Type B pancreatic cell (in vitro differentiated cells): Measurements from ENCODE around the gene POLR1E. TPM values are rescaled to one million over a fixed set of nuclear protein-coding genes. Genes with fewer than 3 reads are reported as not detected.

Source experiments
- DNase-seq: peaks from one replicate; pipeline ENCODE4 v3.0.0; 2021; ENCODE audit warnings: mixed read lengths; ENCODE audit not compliant: unreplicated experiment; ENCODE audit errors: extremely low spot score
- H3K27ac Mint-ChIP-seq: 2 replicates; pipeline ENCODE4 v1.8.0; 2021; ENCODE audit warnings: mild to moderate bottlenecking, mixed read lengths
- H3K27me3 Mint-ChIP-seq: 2 replicates; pipeline ENCODE4 v1.8.0; 2021; ENCODE audit warnings: mixed read lengths
- H3K36me3 Mint-ChIP-seq: 2 replicates; pipeline ENCODE4 v1.8.0; 2021; ENCODE audit warnings: mixed read lengths
- H3K4me1 Mint-ChIP-seq: one replicate; pipeline ENCODE4 v1.8.0; 2021; ENCODE audit warnings: mixed read lengths; ENCODE audit not compliant: unreplicated experiment
- H3K4me3 Mint-ChIP-seq: 2 replicates; pipeline ENCODE4 v1.8.0; 2021; ENCODE audit warnings: mild to moderate bottlenecking, mixed read lengths
- H3K9me3 Mint-ChIP-seq: 2 replicates; pipeline ENCODE4 v1.8.0; 2021; ENCODE audit warnings: mixed read lengths
- total RNA-seq: library from RNA; stranded (reverse); gene quantifications from 2 replicates; pipeline ENCODE4 v1.2.1, GENCODE V29; 2021; ENCODE audit warnings: low replicate concordance
- TF ChIP-seq, protein P1 (sequence below): fragments of 200-600 bp; sonication (generic); conservative IDR thresholded peaks from 2 replicates; pipeline ENCODE4 v1.5.0; 2021; ENCODE audit warnings: antibody characterized with exemption, mild to moderate bottlenecking

POLR1E gene
- total RNA-seq, 1 donor from 2014 or later = 26.9 TPM

DNA sequence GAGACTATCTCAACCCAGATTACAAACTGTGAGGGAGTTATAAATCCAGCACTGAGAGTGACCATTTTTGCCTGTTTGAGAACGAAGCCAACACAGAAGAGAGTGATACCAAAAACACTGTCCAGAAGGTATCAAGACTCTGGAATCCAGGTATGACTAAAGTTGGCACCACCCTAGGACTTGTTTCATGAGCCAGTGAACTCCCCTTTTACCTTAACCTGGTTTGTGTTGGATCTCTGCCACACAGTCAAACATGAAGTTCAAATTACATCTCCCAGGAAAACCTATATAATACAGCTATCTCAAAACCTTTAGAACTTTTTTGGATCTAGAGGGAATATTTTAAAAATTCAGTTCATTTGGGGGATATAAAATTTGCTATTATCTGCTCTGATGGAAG, 31.9 kb upstream of the POLR1E start:
- Mint-ChIP-seq H3K4me1 (peaks cover 17% of the 10 kb centered on the region), H3K27me3 (no peaks in the 10 kb centered on the region), H3K36me3 (peaks cover 30% of the 10 kb centered on the region), H3K9me3 (no peaks in the 10 kb centered on the region), H3K27ac (peak overlapping the region; percentile 55), H3K4me3 (no peak overlapping the region)
- TF ChIP-seq, protein P1, sequence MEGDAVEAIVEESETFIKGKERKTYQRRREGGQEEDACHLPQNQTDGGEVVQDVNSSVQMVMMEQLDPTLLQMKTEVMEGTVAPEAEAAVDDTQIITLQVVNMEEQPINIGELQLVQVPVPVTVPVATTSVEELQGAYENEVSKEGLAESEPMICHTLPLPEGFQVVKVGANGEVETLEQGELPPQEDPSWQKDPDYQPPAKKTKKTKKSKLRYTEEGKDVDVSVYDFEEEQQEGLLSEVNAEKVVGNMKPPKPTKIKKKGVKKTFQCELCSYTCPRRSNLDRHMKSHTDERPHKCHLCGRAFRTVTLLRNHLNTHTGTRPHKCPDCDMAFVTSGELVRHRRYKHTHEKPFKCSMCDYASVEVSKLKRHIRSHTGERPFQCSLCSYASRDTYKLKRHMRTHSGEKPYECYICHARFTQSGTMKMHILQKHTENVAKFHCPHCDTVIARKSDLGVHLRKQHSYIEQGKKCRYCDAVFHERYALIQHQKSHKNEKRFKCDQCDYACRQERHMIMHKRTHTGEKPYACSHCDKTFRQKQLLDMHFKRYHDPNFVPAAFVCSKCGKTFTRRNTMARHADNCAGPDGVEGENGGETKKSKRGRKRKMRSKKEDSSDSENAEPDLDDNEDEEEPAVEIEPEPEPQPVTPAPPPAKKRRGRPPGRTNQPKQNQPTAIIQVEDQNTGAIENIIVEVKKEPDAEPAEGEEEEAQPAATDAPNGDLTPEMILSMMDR = no peak
- DNase-seq = no peak

DNA sequence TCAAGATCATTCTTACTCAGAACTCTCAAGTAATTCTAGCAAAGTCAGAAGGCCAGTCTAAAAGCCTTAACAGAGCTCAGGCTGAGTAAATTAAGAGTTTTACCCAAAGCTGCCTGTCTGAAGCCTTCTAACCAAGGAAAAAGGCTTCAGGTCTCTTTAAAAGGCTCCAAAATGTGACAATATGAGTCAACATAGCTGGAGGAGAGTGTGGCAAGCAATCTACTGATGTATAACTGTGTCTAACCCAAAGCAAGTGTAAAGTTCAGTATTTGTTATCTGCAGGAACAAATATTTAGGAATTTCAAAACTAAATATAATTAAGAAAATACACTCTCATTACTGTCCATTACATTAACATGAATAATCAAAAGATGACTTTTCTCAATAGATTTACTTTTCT, 31.5 kb upstream of the POLR1E start:
- H3K27me3 Mint-ChIP-seq = no peaks in the 10 kb centered on the region
- H3K27ac Mint-ChIP-seq = peak overlapping the region; percentile 95
- DNase-seq = no peak
- no peak overlapping the region for H3K4me3 Mint-ChIP-seq
- peaks cover 30% of the 10 kb centered on the region for H3K36me3 Mint-ChIP-seq
- H3K4me1 Mint-ChIP-seq = peaks cover 17% of the 10 kb centered on the region
- H3K9me3 Mint-ChIP-seq = no peaks in the 10 kb centered on the region
- TF ChIP-seq, protein P1 = no peak

DNA sequence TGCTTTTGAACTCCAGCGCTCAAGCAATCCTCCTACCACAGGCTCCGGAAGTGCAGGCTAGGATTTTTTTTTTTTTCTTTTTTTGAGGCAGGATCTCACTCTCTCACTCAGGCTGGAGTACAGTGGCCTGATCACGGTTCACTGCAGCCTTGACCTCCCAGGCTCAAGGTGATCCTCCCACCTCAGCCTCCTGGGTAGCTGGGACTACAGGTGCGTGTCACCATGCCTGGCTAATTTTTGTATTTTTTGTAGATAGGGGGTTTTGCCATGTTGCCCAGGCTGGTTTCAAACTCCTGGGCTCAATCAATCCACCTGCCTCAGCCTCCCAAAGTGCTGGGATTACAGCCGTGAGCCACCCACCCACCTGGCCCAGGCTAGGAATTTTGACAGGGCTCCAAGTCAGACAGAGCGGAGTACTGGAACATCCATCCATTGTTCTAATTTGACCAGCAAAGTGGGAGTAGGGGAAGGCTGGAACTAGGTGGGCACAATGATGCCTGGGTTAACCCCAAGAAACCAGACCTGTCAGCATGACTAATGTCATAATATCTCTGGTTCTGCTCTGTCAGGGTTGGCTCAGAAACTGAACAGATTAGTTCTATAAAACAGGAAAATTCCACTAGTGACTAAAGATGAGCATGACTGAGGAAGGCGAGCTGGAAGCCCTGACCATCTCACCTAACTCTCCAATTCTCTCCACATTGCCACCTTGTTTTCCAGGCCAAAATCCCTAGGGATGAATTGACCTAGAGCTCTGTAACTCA, 29.7 kb upstream of the POLR1E start:
- H3K27me3 Mint-ChIP-seq = no peaks in the 10 kb centered on the region
- peaks cover 14% of the 10 kb centered on the region for H3K4me1 Mint-ChIP-seq
- DNase-seq = no peak
- H3K36me3 Mint-ChIP-seq = peaks cover 26% of the 10 kb centered on the region
- TF ChIP-seq, protein P1 = no peak
- no peaks in the 10 kb centered on the region for H3K9me3 Mint-ChIP-seq
- peak overlapping the region; percentile 63 for H3K4me3 Mint-ChIP-seq
- peak overlapping the region; percentile 95 for H3K27ac Mint-ChIP-seq

DNA sequence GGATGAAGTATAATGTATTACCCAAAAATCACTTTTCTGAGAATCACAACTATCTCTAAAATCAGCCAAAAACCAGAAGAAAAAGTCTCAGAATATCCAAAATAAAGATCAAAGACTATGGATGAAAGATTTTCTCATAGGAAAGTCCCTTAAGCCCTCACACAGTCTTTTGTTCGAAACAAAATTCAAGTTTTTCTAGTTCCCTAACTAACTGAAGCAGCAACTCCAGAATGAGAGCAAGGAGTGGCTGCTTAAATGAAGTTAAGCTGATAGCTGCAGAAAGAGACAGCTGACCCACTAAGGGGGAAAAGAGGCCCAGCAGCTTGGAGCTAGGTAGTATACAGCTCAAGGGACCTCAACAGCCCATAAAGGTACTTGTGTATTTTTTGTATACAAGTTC, 28.9 kb upstream of the POLR1E start:
- H3K27me3 Mint-ChIP-seq = no peaks in the 10 kb centered on the region
- peaks cover 16% of the 10 kb centered on the region for H3K4me1 Mint-ChIP-seq
- H3K9me3 Mint-ChIP-seq = no peaks in the 10 kb centered on the region
- no peak for DNase-seq
- TF ChIP-seq, protein P1 = no peak
- H3K27ac Mint-ChIP-seq = peak overlapping the region; percentile 95
- peak overlapping the region; percentile 63 for H3K4me3 Mint-ChIP-seq
- H3K36me3 Mint-ChIP-seq = peaks cover 28% of the 10 kb centered on the region

DNA sequence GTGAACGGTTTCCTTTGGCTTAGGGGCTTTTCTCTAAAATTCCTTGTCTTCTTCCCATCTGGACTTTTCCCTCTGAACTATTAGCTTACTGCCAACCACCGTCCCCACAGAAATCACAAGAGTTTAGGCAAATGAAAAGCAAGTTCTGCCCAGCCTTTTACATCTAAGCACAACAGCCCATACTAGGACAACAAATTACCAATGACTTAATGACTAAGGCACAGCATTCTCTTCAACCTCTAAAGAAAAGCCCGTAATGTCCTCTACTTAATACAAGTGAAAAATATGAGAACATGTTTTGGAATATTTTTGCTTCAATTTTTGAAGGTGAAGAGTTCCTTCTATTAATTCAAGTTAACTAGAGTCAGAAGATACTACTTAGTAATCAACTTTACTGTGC, 21.7 kb upstream of the POLR1E start:
- no peak for DNase-seq
- Mint-ChIP-seq H3K27me3 (no peaks in the 10 kb centered on the region), H3K36me3 (peaks cover 20% of the 10 kb centered on the region), H3K27ac (peak overlapping the region; percentile 99), H3K4me3 (peak overlapping the region; percentile 96), H3K9me3 (no peaks in the 10 kb centered on the region), H3K4me1 (peaks cover 27% of the 10 kb centered on the region)
- TF ChIP-seq, protein P1 = no peak
